Neural cell (in vitro differentiated cells): ENCODE data around the gene FCHSD2. TPM values are rescaled to one million over a fixed set of nuclear protein-coding genes. Genes with fewer than 3 reads are reported as not detected.
"Not testable (repeated sequence)": the region's sequence is repeated elsewhere in the genome, so short reads cannot be mapped to it uniquely, and the experiment has no call there.

Experiments used
- H2AFZ ChIP-seq: fragments of 200-600, 300-800 bp; sonication (generic), shearing (Covaris generic); 2 replicates; pipeline ENCODE4 v1.6.0; 2014; ENCODE audit warnings: low read depth, mild to moderate bottlenecking, antibody characterized with exemption, low read length, moderate library complexity
- H3F3A ChIP-seq: fragments of 200-600 bp; shearing (Covaris generic); 2 replicates; pipeline ENCODE4 v1.6.1; 2016; ENCODE audit warnings: mild to moderate bottlenecking, moderate library complexity, mixed read lengths, antibody characterized with exemption, low read length; ENCODE audit not compliant: insufficient read depth, poor library complexity, severe bottlenecking
- H3K27ac ChIP-seq: fragments of 200-600, 300-800 bp; sonication (generic), shearing (Covaris generic); 2 replicates; pipeline ENCODE4 v1.5.1; 2014; ENCODE audit warnings: mild to moderate bottlenecking, low read length, moderate library complexity
- H3K27me3 ChIP-seq: fragments of 300-800, 200-600 bp; sonication (generic), shearing (Covaris generic); 2 replicates; pipeline ENCODE4 v1.6.0; 2014; ENCODE audit warnings: mild to moderate bottlenecking, low read depth, low read length, moderate library complexity; ENCODE audit not compliant: insufficient read depth
- H3K36me3 ChIP-seq: fragments of 300-800, 200-600 bp; sonication (generic), shearing (Covaris generic); 2 replicates; pipeline ENCODE4 v1.5.1; 2014; ENCODE audit warnings: mild to moderate bottlenecking, antibody characterized with exemption, low read length, moderate library complexity; ENCODE audit not compliant: insufficient read depth
- H3K4me2 ChIP-seq: fragments of 300-800, 200-600 bp; sonication (generic), shearing (Covaris generic); 2 replicates; pipeline ENCODE4 v1.6.0; 2014; ENCODE audit warnings: mild to moderate bottlenecking, low read length
- H3K4me3 ChIP-seq: fragments of 300-800, 200-600 bp; sonication (generic), shearing (Covaris generic); 2 replicates; pipeline ENCODE4 v1.5.1; 2014; ENCODE audit warnings: mild to moderate bottlenecking, low read length, moderate library complexity
- H3K79me2 ChIP-seq: fragments of 200-600 bp; shearing (Covaris generic); replicated peaks from 2 replicates; pipeline ENCODE4 v1.6.0; 2014; ENCODE audit warnings: mild to moderate bottlenecking, low read length, moderate library complexity; ENCODE audit not compliant: insufficient read depth
- H3K9ac ChIP-seq: fragments of 300-800, 200-600 bp; sonication (generic), shearing (Covaris generic); 2 replicates; pipeline ENCODE4 v1.6.1; 2016; ENCODE audit warnings: mild to moderate bottlenecking, low read length, mixed read lengths
- H3K9me2 ChIP-seq: fragments of 200-600 bp; shearing (Covaris generic); 2 replicates; pipeline ENCODE4 v1.6.1; 2016; ENCODE audit warnings: mild to moderate bottlenecking, low read length, mixed read lengths; ENCODE audit not compliant: insufficient read depth
- H3K9me3 ChIP-seq: fragments of 200-600, 300-800 bp; sonication (generic), shearing (Covaris generic); 2 replicates; pipeline ENCODE4 v1.6.1; 2016; ENCODE audit warnings: mild to moderate bottlenecking, mixed run types, low read length, moderate library complexity, mixed read lengths
- H4K20me1 ChIP-seq: fragments of 200-600 bp; shearing (Covaris generic); 2 replicates; pipeline ENCODE4 v1.6.1; 2016; ENCODE audit warnings: mild to moderate bottlenecking, mixed run types; ENCODE audit not compliant: insufficient read depth
- EP300 ChIP-seq: fragments of 450-650 bp; conservative IDR thresholded peaks from 2 replicates; pipeline ENCODE4 v1.6.1; 2014; ENCODE audit warnings: antibody characterized with exemption, mild to moderate bottlenecking, moderate library complexity; ENCODE audit not compliant: poor library complexity, severe bottlenecking
- EZH2 ChIP-seq: fragments of 200-600, 300-800 bp; shearing (Covaris generic), sonication (generic); IDR thresholded peaks from 2 replicates; pipeline ENCODE4 v1.6.1; 2014; ENCODE audit warnings: antibody characterized with exemption, low read length, borderline replicate concordance, mild to moderate bottlenecking; ENCODE audit not compliant: insufficient read depth, poor library complexity, severe bottlenecking
- MXI1 ChIP-seq: fragments of 450-650 bp; conservative IDR thresholded peaks from 2 replicates; pipeline ENCODE4 v1.6.1; 2014; ENCODE audit warnings: antibody characterized with exemption, mild to moderate bottlenecking; ENCODE audit not compliant: poor library complexity, severe bottlenecking
- POLR2AphosphoS5 ChIP-seq: IDR thresholded peaks from 2 replicates; pipeline ENCODE4 v1.6.1; 2012
- RAD21 ChIP-seq: fragments of 450-650 bp; conservative IDR thresholded peaks from 2 replicates; pipeline ENCODE4 v1.6.1; 2014; ENCODE audit warnings: antibody characterized with exemption, mild to moderate bottlenecking, moderate library complexity
- SMC3 ChIP-seq: fragments of 450-650 bp; conservative IDR thresholded peaks from 2 replicates; pipeline ENCODE4 v1.6.1; 2014; ENCODE audit warnings: antibody characterized with exemption, mild to moderate bottlenecking, moderate library complexity; ENCODE audit not compliant: poor library complexity
- TAF1 ChIP-seq: IDR thresholded peaks from 2 replicates; pipeline ENCODE4 v1.6.1; 2012; ENCODE audit warnings: low read depth
- polyA plus RNA-seq: library from polyadenylated mRNA; depleted of rRNA; stranded (reverse); fragments of >200 nt; gene quantifications from 2 replicates; pipeline ENCODE4 v1.2.3, GENCODE V29; 2014
- TF ChIP-seq, protein P1 (sequence below): IDR thresholded peaks from 2 replicates; pipeline ENCODE4 v1.6.1; 2012; ENCODE audit warnings: borderline replicate concordance
- TF ChIP-seq, protein P2 (sequence below): fragments of 450-650 bp; IDR thresholded peaks from 2 replicates; pipeline ENCODE4 v1.5.1; 2014; ENCODE audit warnings: antibody characterized with exemption, mild to moderate bottlenecking, moderate library complexity; ENCODE audit not compliant: poor library complexity, severe bottlenecking

Gene FCHSD2
- polyA plus RNA-seq, 1 donor from 2014 or later, result 40.8 TPM

DNA sequence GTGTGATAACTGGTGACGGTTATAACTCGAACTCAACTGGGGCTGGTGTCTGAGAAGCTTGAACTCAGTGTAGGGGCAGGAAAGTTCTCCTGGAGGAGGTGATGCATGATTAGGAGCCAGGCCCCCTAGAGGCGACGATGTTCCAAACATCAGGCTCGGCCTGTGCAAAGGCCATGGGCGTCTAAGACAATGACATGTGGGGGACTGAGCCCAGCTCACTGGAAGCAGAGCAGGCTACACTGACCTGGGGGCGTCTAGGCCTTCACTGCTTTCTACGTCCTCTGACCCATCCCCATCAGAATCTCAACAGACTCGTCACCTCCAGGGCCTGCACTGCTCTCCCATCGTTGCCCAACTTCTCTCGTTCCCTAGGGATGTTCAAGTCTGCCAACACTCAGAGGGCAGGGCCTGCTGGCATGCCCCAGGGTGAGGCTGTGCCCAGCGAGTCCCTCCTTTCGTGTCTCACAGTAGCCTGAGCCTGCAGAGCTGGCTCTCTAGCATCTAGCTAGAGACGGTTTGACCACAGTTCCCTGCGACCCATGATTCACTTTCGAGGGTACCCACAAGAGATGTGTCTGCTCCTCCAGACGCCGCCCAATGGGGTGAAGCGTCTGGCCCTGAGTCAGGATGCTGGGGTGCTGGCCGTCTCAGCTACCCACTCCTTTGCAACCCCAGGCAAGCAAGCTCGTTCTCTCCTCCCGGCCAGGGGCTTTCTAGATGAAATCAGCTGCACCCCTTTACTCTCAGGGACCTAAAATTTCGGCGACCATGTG is 329.0 kb downstream of the FCHSD2 start:
- no peaks in the 10 kb centered on the region for H4K20me1 ChIP-seq
- no peaks in the 10 kb centered on the region for H3F3A ChIP-seq
- no peaks in the 10 kb centered on the region for H3K9me3 ChIP-seq
- no peaks in the 10 kb centered on the region for H3K27me3 ChIP-seq
- no peaks in the 10 kb centered on the region for H3K79me2 ChIP-seq
- peak overlapping the region; percentile 76 for H3K4me2 ChIP-seq
- TF ChIP-seq EP300 (no peak), RAD21 (no peak)
- peak overlapping the region; percentile 85 for H3K9ac ChIP-seq
- H2AFZ ChIP-seq, result peak overlapping the region; percentile 80
- H3K4me3 ChIP-seq, result peak overlapping the region; percentile 96
- peak overlapping the region; percentile 70 for H3K27ac ChIP-seq
- H3K9me2 ChIP-seq, result no peaks in the 10 kb centered on the region
- no peaks in the 10 kb centered on the region for H3K36me3 ChIP-seq

DNA sequence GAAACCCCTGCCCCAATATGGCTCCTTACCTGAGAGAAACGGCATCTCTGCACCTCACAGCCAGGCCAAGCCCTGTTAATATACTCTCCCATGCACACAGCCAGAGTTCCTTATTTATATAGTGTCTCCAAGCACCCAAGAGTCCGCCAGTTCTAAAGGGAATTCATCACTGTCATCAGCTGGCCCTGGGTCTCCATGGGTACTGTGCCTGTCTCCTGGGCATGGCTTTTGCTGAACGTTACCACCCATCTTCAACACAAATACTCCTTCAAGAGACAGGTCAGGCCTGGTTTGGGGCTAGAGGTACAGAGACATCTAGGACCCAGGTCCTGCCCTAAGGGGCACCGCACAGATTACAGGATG is 329.5 kb downstream of the FCHSD2 start:
- TF ChIP-seq EZH2 (no peak), SMC3 (no peak), RAD21 (no peak), POLR2AphosphoS5 (no peak), MXI1 (no peak), TAF1 (no peak), EP300 (no peak)
- TF ChIP-seq, protein P1, sequence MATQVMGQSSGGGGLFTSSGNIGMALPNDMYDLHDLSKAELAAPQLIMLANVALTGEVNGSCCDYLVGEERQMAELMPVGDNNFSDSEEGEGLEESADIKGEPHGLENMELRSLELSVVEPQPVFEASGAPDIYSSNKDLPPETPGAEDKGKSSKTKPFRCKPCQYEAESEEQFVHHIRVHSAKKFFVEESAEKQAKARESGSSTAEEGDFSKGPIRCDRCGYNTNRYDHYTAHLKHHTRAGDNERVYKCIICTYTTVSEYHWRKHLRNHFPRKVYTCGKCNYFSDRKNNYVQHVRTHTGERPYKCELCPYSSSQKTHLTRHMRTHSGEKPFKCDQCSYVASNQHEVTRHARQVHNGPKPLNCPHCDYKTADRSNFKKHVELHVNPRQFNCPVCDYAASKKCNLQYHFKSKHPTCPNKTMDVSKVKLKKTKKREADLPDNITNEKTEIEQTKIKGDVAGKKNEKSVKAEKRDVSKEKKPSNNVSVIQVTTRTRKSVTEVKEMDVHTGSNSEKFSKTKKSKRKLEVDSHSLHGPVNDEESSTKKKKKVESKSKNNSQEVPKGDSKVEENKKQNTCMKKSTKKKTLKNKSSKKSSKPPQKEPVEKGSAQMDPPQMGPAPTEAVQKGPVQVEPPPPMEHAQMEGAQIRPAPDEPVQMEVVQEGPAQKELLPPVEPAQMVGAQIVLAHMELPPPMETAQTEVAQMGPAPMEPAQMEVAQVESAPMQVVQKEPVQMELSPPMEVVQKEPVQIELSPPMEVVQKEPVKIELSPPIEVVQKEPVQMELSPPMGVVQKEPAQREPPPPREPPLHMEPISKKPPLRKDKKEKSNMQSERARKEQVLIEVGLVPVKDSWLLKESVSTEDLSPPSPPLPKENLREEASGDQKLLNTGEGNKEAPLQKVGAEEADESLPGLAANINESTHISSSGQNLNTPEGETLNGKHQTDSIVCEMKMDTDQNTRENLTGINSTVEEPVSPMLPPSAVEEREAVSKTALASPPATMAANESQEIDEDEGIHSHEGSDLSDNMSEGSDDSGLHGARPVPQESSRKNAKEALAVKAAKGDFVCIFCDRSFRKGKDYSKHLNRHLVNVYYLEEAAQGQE, result no peak
- TF ChIP-seq, protein P2, sequence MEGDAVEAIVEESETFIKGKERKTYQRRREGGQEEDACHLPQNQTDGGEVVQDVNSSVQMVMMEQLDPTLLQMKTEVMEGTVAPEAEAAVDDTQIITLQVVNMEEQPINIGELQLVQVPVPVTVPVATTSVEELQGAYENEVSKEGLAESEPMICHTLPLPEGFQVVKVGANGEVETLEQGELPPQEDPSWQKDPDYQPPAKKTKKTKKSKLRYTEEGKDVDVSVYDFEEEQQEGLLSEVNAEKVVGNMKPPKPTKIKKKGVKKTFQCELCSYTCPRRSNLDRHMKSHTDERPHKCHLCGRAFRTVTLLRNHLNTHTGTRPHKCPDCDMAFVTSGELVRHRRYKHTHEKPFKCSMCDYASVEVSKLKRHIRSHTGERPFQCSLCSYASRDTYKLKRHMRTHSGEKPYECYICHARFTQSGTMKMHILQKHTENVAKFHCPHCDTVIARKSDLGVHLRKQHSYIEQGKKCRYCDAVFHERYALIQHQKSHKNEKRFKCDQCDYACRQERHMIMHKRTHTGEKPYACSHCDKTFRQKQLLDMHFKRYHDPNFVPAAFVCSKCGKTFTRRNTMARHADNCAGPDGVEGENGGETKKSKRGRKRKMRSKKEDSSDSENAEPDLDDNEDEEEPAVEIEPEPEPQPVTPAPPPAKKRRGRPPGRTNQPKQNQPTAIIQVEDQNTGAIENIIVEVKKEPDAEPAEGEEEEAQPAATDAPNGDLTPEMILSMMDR, result no peak
- Histone ChIP-seq H3K9me2 (no peaks in the 10 kb centered on the region), H3K9ac (no peak overlapping the region), H3K27ac (no peak overlapping the region), H3K36me3 (no peaks in the 10 kb centered on the region), H3K79me2 (no peaks in the 10 kb centered on the region), H3K4me3 (no peak overlapping the region), H3F3A (no peaks in the 10 kb centered on the region), H3K9me3 (no peaks in the 10 kb centered on the region), H4K20me1 (no peaks in the 10 kb centered on the region), H2AFZ (no peak overlapping the region), H3K4me2 (no peak overlapping the region), H3K27me3 (no peaks in the 10 kb centered on the region)

DNA sequence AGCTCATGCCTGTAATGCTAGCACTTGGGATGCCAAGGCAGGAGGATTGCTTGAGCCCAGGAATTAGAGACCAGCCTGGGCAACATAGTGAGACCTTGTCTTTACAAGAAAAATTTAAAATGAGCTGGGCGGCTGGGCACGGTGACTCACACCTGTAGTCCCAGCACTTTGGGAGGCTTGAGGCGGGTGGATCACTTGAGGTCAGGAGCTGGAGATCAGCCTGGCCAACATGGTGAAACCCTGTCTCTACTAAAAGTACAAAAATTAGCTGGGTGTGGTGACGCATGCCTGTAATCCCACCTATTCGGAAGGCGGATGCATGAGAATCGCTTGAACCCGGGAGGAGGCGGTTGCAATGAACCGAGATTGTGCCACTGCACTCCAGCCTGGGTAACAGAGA is 330.4 kb downstream of the FCHSD2 start:
- not testable (repeated sequence) for H3K36me3 ChIP-seq, H3K4me3 ChIP-seq, H3K4me2 ChIP-seq

More for the DNA sequence above, 330.4 kb downstream of the FCHSD2 start:
- not testable (repeated sequence) for H2AFZ ChIP-seq, H3K9ac ChIP-seq, H3K9me3 ChIP-seq, H4K20me1 ChIP-seq, H3K9me2 ChIP-seq, H3K79me2 ChIP-seq, H3F3A ChIP-seq, H3K27me3 ChIP-seq, H3K27ac ChIP-seq
